HG03066 (cell line): ENCODE data around the gene ADRB2.
A peak's percentile ranks its signal among the peaks of the same experiment; 100 is the strongest.

Experiments
- ATAC-seq: cut with Tn5 transposase; IDR thresholded peaks from one replicate; pipeline ENCODE4 v1.9.1; 2021; ENCODE audit warnings: low read depth; ENCODE audit not compliant: unreplicated experiment

ADRB2 gene

GRCh38 chr5:148829734-148830133 is 3.3 kb downstream of the ADRB2 start:
- no peak for ATAC-seq

- ATAC-seq, result no peak
These were observed 3.8 kb downstream of the ADRB2 start for GRCh38 chr5:148830211-148830610.

- ATAC-seq, result peak; percentile 88
These were observed 5.5 kb downstream of the ADRB2 start for GRCh38 chr5:148831590-148832565.

GRCh38 chr5:148833122-148833521 is 6.7 kb downstream of the ADRB2 start:
- ATAC-seq, result no peak

- ATAC-seq, result no peak
These were observed 7.5 kb downstream of the ADRB2 start for GRCh38 chr5:148833925-148834324.

GRCh38 chr5:148834689-148835088 is 8.3 kb downstream of the ADRB2 start:
- no peak for ATAC-seq

- no peak for ATAC-seq
These were observed 10.2 kb downstream of the ADRB2 start for GRCh38 chr5:148836272-148837250.

- no peak for ATAC-seq
These were observed 11.0 kb downstream of the ADRB2 start for GRCh38 chr5:148837383-148837782.

GRCh38 chr5:148838357-148838756 is 11.9 kb downstream of the ADRB2 start:
- no peak for ATAC-seq

GRCh38 chr5:148839960-148840359 is 13.5 kb downstream of the ADRB2 start:
- ATAC-seq, result no peak

- no peak for ATAC-seq
These were observed 14.1 kb downstream of the ADRB2 start for GRCh38 chr5:148840531-148840930.

- ATAC-seq, result no peak
These were observed 15.1 kb downstream of the ADRB2 start for GRCh38 chr5:148841519-148841918.

- ATAC-seq, result no peak
These were observed 15.8 kb downstream of the ADRB2 start for GRCh38 chr5:148842161-148842560.

- no peak for ATAC-seq
These were observed 17.3 kb downstream of the ADRB2 start for GRCh38 chr5:148843510-148844318.

GRCh38 chr5:148844433-148845280 is 18.2 kb downstream of the ADRB2 start:
- ATAC-seq, result no peak

GRCh38 chr5:148846930-148847329 is 20.5 kb downstream of the ADRB2 start:
- ATAC-seq, result no peak

GRCh38 chr5:148847456-148847855 is 21.0 kb downstream of the ADRB2 start:
- no peak for ATAC-seq

- no peak for ATAC-seq
These were observed 22.1 kb downstream of the ADRB2 start for GRCh38 chr5:148848393-148849031.

GRCh38 chr5:148849461-148849860 is 23.1 kb downstream of the ADRB2 start:
- no peak for ATAC-seq
